ENCODE results near the gene LIPA.

LIPA gene

DNA sequence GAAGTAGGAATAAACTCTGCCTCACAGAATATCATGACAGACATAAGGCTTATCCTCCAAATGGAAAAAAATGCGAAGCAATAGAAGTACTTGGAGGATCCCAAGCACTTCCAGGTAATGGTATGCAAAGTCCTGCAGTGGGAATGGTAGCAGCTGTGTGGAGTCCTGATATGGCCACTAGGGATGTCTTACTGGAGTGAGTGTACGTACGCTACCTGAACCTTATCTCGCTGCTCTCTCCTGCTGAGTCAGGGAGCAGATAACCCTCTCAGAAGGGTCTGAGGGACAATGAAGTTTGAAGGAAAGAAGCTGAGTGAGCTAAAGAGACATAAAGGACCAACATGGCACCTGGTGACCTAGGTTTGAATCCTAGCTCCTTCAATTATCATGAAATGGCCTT, 86.7 kb downstream of the LIPA start:
- DNase-seq (ENCODE audit: low spot score) = no peak

DNA sequence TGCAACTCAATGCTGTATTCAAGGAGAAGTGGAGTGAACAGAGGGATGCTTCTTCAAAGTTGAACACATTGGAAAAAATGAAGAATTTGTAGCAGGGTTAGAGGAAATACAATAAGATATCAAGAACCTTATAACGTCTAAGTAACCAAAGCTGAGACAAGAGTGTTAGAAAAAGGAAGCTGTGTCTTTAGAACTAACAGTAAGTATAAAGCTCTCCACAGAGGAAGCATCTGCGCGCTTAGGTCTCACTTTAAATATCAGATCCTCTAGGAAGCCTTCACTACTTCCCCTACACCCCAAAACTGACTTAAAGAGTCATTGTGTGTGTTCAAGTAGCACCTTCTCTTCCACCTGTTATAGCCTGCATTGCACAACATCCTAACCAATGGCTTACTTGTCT, 87.5 kb downstream of the LIPA start:
- DNase-seq (ENCODE audit: low spot score) = no peak
